Caco-2 (cell line): Measurements from ENCODE around the gene PALM2AKAP2. TPM values are rescaled to one million over a fixed set of nuclear protein-coding genes. Genes with fewer than 3 reads are reported as not detected.

ENCODE experiments used
- BruUV-seq: library from RNA; stranded (reverse); fragments of 400-500 nt; replicated peaks from 2 replicates; lab custom pipeline; 2021; lab: Mats Ljungman, UMichigan
- CTCF ChIA-PET: fragments of 300-600 bp; sonication (Branson Sonifier 250); formaldehyde crosslinking; loops from one replicate; lab custom pipeline; 2022; ENCODE audit warnings: antibody characterized with exemption; lab: Charles Lee
- POLR2A ChIA-PET: fragments of 300-600 bp; sonication (Branson Sonifier 250); formaldehyde crosslinking; loops from one replicate; lab custom pipeline; 2022; ENCODE audit warnings: antibody characterized with exemption; lab: Charles Lee
- DNase-seq, 2 experiments: peaks; one replicate each; pipeline versions ENCODE4 v3.0.0 to v3.0.0-alpha.2; 2020 to 2022
- H3K27me3 ChIP-seq: replicated peaks from 2 replicates; pipeline ENCODE4 v1.6.0; 2011; ENCODE audit warnings: low read length; ENCODE audit not compliant: control insufficient read depth, insufficient read depth
- H3K36me3 ChIP-seq: 2 replicates; pipeline ENCODE4 v1.5.1; 2011; ENCODE audit warnings: low read length; ENCODE audit not compliant: control insufficient read depth, insufficient read depth
- H3K4me1 ChIP-seq: fragments of 250-450 bp; sonication (Bioruptor Pico); 2 replicates; pipeline ENCODE4 v1.5.1; 2020; ENCODE audit warnings: mild to moderate bottlenecking
- H3K4me3 ChIP-seq: 2 replicates; pipeline ENCODE4 v1.5.1; 2011; ENCODE audit warnings: low read depth, mild to moderate bottlenecking, control low read depth, low read length
- H3K9me3 ChIP-seq: fragments of 250-450 bp; sonication (Bioruptor Pico); 2 replicates; pipeline ENCODE4 v1.5.1; 2020; ENCODE audit warnings: mild to moderate bottlenecking, moderate library complexity
- H3K27ac Mint-ChIP-seq: one replicate; pipeline ENCODE4 v1.8.0; 2022; ENCODE audit warnings: mixed read lengths; ENCODE audit not compliant: unreplicated experiment
- H3K27me3 Mint-ChIP-seq: one replicate; pipeline ENCODE4 v1.8.0; 2022; ENCODE audit warnings: mixed read lengths; ENCODE audit not compliant: insufficient read depth, unreplicated experiment
- H3K36me3 Mint-ChIP-seq: one replicate; pipeline ENCODE4 v1.8.0; 2022; ENCODE audit warnings: mild to moderate bottlenecking, mixed read lengths; ENCODE audit not compliant: insufficient read depth, unreplicated experiment
- H3K4me1 Mint-ChIP-seq: one replicate; pipeline ENCODE4 v1.8.0; 2022; ENCODE audit warnings: low read depth, mixed read lengths; ENCODE audit not compliant: unreplicated experiment
- H3K4me3 Mint-ChIP-seq: one replicate; pipeline ENCODE4 v1.8.0; 2022; ENCODE audit warnings: mild to moderate bottlenecking, moderate library complexity, mixed read lengths; ENCODE audit not compliant: unreplicated experiment
- H3K9me3 Mint-ChIP-seq: one replicate; pipeline ENCODE4 v1.8.0; 2022; ENCODE audit warnings: mixed read lengths; ENCODE audit not compliant: unreplicated experiment
- CTCF ChIP-seq, 2 experiments: fragments of 200-600 bp in 1 of 2; IDR thresholded peaks; 1 replicate in 1 of 2; 2 replicates in 1 of 2; pipeline versions ENCODE4 v1.5.1 to v1.8.0; 2011 to 2022; ENCODE audit warnings: antibody characterized with exemption in 1 of 2, control low read depth in 1 of 2, inconsistent platforms in 1 of 2, low read depth in 1 of 2, low read length in 1 of 2, mild to moderate bottlenecking in 1 of 2, moderate library complexity in 1 of 2; ENCODE audit not compliant: insufficient read depth in 1 of 2, severe bottlenecking in 1 of 2, unreplicated experiment in 1 of 2
- intact Hi-C: fragments of 100-400 bp; cut with micrococcal nuclease; formaldehyde crosslinking; loops from one replicate; pipeline ENCODE4 v1.10.0; 2022; ENCODE audit not compliant: unreplicated experiment
- total RNA-seq: library from RNA; stranded (reverse); gene quantifications from 2 replicates; pipeline ENCODE4 v1.2.3, GENCODE V29; 2022

PALM2AKAP2 gene
- total RNA-seq, 1 experiment from 2014 or later: 0.54 TPM

GRCh38 chr9:109755040-109755439 is 25.0 kb upstream of the PALM2AKAP2 start:
- no peak for TF ChIP-seq CTCF (IDR thresholded peaks at IDR 0.05; ENCODE audit: insufficient read depth in 1 of 2, low read depth in 1 of 2, low read length in 1 of 2, severe bottlenecking in 1 of 2, unreplicated experiment in 1 of 2)
- Mint-ChIP-seq H3K27ac (no peak overlapping the region), H3K27me3 (peaks cover 23% of the 10 kb centered on the region), H3K4me1 (no peaks in the 10 kb centered on the region), H3K36me3 (no peaks in the 10 kb centered on the region), H3K9me3 (no peaks in the 10 kb centered on the region), H3K4me3 (no peak overlapping the region)
- no peak for DNase-seq
- Histone ChIP-seq H3K36me3 (no peaks in the 10 kb centered on the region), H3K27me3 (no peaks in the 10 kb centered on the region), H3K4me1 (no peaks in the 10 kb centered on the region), H3K9me3 (no peaks in the 10 kb centered on the region), H3K4me3 (no peak overlapping the region)
- intact Hi-C loops: no loop called here
- CTCF ChIA-PET: no interaction called here
- no TSS peak for BruUV-seq
- POLR2A ChIA-PET: no interaction called here

- POLR2A ChIA-PET: no interaction called here
- no peaks in the 10 kb centered on the region for H3K36me3 ChIP-seq
- H3K4me1 ChIP-seq: no peaks in the 10 kb centered on the region
- CTCF ChIA-PET: no interaction called here
- H3K9me3 ChIP-seq: no peaks in the 10 kb centered on the region
- H3K9me3 Mint-ChIP-seq: no peaks in the 10 kb centered on the region
- no peak for TF ChIP-seq CTCF (IDR thresholded peaks at IDR 0.05; ENCODE audit: insufficient read depth in 1 of 2, low read depth in 1 of 2, low read length in 1 of 2, severe bottlenecking in 1 of 2, unreplicated experiment in 1 of 2)
- peaks cover 20% of the 10 kb centered on the region for H3K27me3 Mint-ChIP-seq
- no peaks in the 10 kb centered on the region for H3K36me3 Mint-ChIP-seq
- H3K4me1 Mint-ChIP-seq: no peaks in the 10 kb centered on the region
- no peak for DNase-seq
- H3K4me3 ChIP-seq: no peak overlapping the region
- no peak overlapping the region for H3K27ac Mint-ChIP-seq
- no peak overlapping the region for H3K4me3 Mint-ChIP-seq
- BruUV-seq: no TSS peak
- H3K27me3 ChIP-seq: no peaks in the 10 kb centered on the region
- intact Hi-C loops: no loop called here
Measured at GRCh38 chr9:109759589-109759988, 20.4 kb upstream of the PALM2AKAP2 start.

- no peak overlapping the region for H3K4me3 ChIP-seq
- no peak overlapping the region for H3K4me3 Mint-ChIP-seq
- intact Hi-C loops: no loop called here
- H3K4me1 Mint-ChIP-seq: no peaks in the 10 kb centered on the region
- H3K27me3 ChIP-seq: no peaks in the 10 kb centered on the region
- no peaks in the 10 kb centered on the region for H3K9me3 Mint-ChIP-seq
- H3K36me3 Mint-ChIP-seq: no peaks in the 10 kb centered on the region
- H3K27ac Mint-ChIP-seq: no peak overlapping the region
- DNase-seq: no peak
- H3K36me3 ChIP-seq: no peaks in the 10 kb centered on the region
- H3K9me3 ChIP-seq: no peaks in the 10 kb centered on the region
- no TSS peak for BruUV-seq
- POLR2A ChIA-PET: no interaction called here
- TF ChIP-seq CTCF (IDR thresholded peaks at IDR 0.05; ENCODE audit: insufficient read depth in 1 of 2, low read depth in 1 of 2, low read length in 1 of 2, severe bottlenecking in 1 of 2, unreplicated experiment in 1 of 2): no peak
- H3K4me1 ChIP-seq: peaks cover 1% of the 10 kb centered on the region; the same call in 1 of the 2 replicates
- CTCF ChIA-PET: no interaction called here
- peaks cover 14% of the 10 kb centered on the region for H3K27me3 Mint-ChIP-seq
Measured at GRCh38 chr9:109765278-109765677, 14.7 kb upstream of the PALM2AKAP2 start.
